HL-60 (cell line): ENCODE measurements around the gene RNF135.
"Not testable (repeated sequence)": the region's sequence is repeated elsewhere in the genome, so short reads cannot be mapped to it uniquely, and the experiment has no call there.

ENCODE experiments used
- DNase-seq, 2 experiments: peaks; one replicate each; pipeline ENCODE4 v3.0.0-alpha.2; 2010 to 2020; ENCODE audit warnings: low read depth in 1 of 2, low spot score in 1 of 2
- H3K27ac ChIP-seq: fragments of 250-450 bp; sonication (Bioruptor Pico); replicated peaks from 2 replicates; pipeline ENCODE4 v1.5.1; 2020; ENCODE audit warnings: mild to moderate bottlenecking, moderate library complexity
- H3K27me3 ChIP-seq: fragments of 250-450 bp; sonication (Bioruptor Pico); 2 replicates; pipeline ENCODE4 v1.5.1; 2021; ENCODE audit warnings: mild to moderate bottlenecking, moderate library complexity; ENCODE audit not compliant: insufficient read depth, poor library complexity, severe bottlenecking
- H3K4me3 ChIP-seq: replicated peaks from 2 replicates; pipeline ENCODE4 v1.5.1; 2011; ENCODE audit warnings: mild to moderate bottlenecking, control low read depth, low read length; ENCODE audit not compliant: insufficient read depth
- GABPA ChIP-seq: IDR thresholded peaks from 2 replicates; pipeline ENCODE4 v1.6.1; 2012; ENCODE audit warnings: low read depth
- POLR2AphosphoS5 ChIP-seq: IDR thresholded peaks from 2 replicates; pipeline ENCODE4 v1.6.1; 2012; ENCODE audit warnings: low read depth
- SPI1 ChIP-seq: IDR thresholded peaks from 2 replicates; pipeline ENCODE4 v1.6.1; 2012; ENCODE audit warnings: low read depth, mild to moderate bottlenecking, borderline replicate concordance
- TF ChIP-seq, protein P1 (sequence below): IDR thresholded peaks from 2 replicates; pipeline ENCODE4 v1.6.1; 2012; ENCODE audit warnings: low read depth; ENCODE audit not compliant: insufficient replicate concordance
- TF ChIP-seq, protein P2 (sequence below): IDR thresholded peaks from one replicate; pipeline ENCODE4 v1.5.1; 2011; ENCODE audit warnings: low read length, control low read depth, inconsistent platforms; ENCODE audit not compliant: insufficient read depth

Gene RNF135

DNA sequence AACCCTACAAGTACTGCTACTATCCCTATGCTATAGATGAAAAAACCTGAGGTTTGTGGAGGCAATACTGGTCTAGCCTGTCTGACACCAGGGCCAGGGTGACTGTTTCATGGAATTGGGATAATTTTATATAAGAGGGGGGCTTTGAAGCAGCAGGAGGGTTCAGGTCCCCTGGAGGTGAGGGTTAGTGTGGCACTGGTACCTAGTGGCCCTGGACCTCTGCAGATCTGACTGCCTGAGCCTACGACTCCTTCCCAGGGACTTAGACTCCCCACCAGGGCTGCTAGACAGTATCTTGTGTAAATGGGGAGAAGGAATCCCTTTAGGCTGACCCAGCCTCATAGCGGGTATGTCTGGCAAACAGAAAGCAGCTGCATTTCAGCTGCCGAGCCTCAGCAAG lies 42.3 kb upstream of the RNF135 start:
- Histone ChIP-seq H3K27ac (no peak overlapping the region), H3K4me3 (no peak overlapping the region), H3K27me3 (peaks cover 4% of the 10 kb centered on the region)
- TF ChIP-seq, protein P1, sequence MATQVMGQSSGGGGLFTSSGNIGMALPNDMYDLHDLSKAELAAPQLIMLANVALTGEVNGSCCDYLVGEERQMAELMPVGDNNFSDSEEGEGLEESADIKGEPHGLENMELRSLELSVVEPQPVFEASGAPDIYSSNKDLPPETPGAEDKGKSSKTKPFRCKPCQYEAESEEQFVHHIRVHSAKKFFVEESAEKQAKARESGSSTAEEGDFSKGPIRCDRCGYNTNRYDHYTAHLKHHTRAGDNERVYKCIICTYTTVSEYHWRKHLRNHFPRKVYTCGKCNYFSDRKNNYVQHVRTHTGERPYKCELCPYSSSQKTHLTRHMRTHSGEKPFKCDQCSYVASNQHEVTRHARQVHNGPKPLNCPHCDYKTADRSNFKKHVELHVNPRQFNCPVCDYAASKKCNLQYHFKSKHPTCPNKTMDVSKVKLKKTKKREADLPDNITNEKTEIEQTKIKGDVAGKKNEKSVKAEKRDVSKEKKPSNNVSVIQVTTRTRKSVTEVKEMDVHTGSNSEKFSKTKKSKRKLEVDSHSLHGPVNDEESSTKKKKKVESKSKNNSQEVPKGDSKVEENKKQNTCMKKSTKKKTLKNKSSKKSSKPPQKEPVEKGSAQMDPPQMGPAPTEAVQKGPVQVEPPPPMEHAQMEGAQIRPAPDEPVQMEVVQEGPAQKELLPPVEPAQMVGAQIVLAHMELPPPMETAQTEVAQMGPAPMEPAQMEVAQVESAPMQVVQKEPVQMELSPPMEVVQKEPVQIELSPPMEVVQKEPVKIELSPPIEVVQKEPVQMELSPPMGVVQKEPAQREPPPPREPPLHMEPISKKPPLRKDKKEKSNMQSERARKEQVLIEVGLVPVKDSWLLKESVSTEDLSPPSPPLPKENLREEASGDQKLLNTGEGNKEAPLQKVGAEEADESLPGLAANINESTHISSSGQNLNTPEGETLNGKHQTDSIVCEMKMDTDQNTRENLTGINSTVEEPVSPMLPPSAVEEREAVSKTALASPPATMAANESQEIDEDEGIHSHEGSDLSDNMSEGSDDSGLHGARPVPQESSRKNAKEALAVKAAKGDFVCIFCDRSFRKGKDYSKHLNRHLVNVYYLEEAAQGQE: no peak
- TF ChIP-seq, protein P2, sequence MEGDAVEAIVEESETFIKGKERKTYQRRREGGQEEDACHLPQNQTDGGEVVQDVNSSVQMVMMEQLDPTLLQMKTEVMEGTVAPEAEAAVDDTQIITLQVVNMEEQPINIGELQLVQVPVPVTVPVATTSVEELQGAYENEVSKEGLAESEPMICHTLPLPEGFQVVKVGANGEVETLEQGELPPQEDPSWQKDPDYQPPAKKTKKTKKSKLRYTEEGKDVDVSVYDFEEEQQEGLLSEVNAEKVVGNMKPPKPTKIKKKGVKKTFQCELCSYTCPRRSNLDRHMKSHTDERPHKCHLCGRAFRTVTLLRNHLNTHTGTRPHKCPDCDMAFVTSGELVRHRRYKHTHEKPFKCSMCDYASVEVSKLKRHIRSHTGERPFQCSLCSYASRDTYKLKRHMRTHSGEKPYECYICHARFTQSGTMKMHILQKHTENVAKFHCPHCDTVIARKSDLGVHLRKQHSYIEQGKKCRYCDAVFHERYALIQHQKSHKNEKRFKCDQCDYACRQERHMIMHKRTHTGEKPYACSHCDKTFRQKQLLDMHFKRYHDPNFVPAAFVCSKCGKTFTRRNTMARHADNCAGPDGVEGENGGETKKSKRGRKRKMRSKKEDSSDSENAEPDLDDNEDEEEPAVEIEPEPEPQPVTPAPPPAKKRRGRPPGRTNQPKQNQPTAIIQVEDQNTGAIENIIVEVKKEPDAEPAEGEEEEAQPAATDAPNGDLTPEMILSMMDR: no peak
- no peak for DNase-seq

DNA sequence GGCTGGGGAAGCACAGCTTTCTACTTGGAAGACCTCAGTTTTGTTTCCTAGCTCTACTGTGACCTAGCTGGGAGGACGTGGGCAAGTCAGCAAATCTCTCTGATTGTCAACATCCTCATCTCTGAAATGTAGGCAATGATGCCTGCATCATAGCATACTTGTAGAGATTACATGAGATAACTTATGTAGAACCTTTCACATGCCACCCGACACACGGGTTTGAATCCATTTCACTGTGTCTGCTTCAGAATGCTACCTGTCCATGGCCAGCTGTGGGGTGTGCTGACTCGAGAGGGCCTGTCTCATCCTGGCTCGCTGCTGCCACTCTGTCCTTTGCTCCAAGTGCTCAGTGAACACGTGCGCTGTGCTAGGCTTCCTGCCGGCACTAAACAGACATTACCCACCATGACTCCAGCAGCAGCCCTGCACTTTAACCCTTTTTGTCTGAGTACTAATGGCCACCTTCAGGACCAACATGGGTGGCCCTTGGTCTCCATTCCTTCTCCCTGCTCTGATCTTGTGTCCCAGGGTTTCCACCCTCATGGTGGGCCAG lies 41.7 kb upstream of the RNF135 start:
- TF ChIP-seq GABPA: no peak
- TF ChIP-seq, protein P1: no peak
- Histone ChIP-seq H3K4me3 (no peak overlapping the region), H3K27me3 (no peaks in the 10 kb centered on the region), H3K27ac (no peak overlapping the region)
- DNase-seq: no peak

DNA sequence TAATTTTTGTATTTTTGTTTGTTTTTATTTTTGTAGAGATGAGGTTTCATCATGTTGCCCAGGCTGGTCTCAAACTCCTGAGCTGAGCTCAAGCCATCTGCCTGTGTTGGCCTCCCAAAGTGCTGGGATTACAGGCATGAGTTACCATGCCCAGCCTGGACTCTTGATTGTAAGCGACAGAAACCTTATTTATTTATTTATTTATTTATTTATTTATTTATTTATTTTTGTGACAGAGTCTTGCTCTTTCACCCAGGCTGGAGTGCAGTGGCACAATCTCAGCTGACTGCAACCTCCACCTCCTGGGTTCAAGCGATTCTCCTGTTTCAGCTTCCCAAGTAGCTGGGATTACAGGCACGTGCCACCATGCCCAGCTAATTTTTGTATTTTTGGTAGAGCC lies 41.0 kb upstream of the RNF135 start:
- not testable (repeated sequence) for H3K4me3 ChIP-seq, H3K27ac ChIP-seq

DNA sequence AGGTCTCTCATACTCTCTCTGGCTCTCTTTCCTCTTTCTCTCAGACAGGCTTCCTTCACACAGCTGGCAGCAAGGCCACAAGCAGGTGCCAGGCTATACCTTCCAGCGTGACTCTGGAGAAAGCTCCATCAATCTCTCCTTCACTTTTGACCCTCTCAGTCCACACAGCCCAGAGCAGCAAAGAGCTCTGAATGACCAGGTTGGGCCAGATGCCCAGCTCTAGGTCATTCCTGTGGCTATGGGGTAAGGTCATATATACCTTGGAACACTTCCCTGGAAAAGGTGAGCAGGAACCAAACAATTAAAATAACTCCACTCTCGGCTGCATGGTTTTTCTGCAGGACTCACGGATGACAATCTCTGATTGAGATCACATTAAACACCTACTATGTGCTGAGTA lies 40.3 kb upstream of the RNF135 start:
- TF ChIP-seq SPI1: no peak
- TF ChIP-seq POLR2AphosphoS5: no peak
- TF ChIP-seq, protein P2: no peak
- no peak for TF ChIP-seq GABPA
- TF ChIP-seq, protein P1: no peak

More for the DNA sequence above, 41.0 kb upstream of the RNF135 start:
- DNase-seq, H3K27me3 ChIP-seq: not testable (repeated sequence)

DNA sequence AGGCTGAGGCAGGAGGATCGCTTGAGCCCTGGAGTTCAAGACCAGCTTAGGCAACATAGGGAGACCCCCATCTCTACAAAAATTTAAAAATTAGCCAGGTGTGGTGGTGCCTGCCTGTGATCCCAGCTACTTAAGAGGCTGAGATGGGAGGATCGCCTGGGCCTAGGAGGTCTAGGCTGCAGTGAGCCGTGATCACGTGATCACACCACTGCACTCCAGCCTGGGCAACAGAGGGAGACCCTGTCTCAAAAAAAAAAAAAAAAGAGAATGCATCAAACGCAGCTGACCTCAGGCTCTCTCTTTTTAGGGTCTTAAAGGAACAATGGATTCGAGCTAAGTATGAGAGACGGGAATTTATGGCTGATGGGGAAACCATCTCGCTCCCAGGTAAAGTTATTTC lies 39.3 kb upstream of the RNF135 start:
- H3K27me3 ChIP-seq, H3K27ac ChIP-seq, H3K4me3 ChIP-seq, DNase-seq: not testable (repeated sequence)

More for the DNA sequence above, 40.3 kb upstream of the RNF135 start:
- no peak for DNase-seq
- Histone ChIP-seq H3K4me3 (no peak overlapping the region), H3K27me3 (no peaks in the 10 kb centered on the region), H3K27ac (no peak overlapping the region)
